GM18519 (cell line): ENCODE measurements around the gene SBNO1.

Experiments
- ATAC-seq: cut with Tn5 transposase; IDR thresholded peaks from one replicate; pipeline ENCODE4 v1.9.1; 2021; ENCODE audit warnings: mild to moderate bottlenecking, moderate library complexity; ENCODE audit not compliant: unreplicated experiment, low FRiP score

Gene SBNO1

DNA sequence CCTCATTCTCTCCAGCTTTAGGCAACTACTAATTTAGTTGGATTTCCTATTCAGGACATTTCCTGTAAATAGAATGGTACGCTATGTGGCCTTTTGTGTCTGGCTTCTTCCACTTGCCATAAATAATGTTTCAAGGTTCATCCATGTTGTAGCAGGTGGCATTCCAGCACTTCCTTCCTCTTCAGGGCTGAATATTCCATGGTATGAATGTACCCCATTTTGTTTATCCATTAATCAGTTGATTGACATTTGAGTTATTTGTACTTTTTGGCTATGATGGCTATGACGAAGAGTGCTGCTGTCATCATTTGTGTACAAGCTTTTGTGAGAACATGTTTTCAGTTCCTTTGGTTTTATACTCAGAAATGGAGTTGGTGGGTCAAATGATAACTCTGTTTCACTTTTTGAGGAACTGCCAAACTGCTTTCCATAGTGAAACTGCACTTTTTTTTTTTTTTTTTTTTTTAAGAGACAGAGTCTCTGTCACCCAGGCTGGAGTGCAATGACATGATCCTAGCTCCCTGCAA lies 86.5 kb downstream of the SBNO1 start:
- peak; percentile 80 for ATAC-seq

DNA sequence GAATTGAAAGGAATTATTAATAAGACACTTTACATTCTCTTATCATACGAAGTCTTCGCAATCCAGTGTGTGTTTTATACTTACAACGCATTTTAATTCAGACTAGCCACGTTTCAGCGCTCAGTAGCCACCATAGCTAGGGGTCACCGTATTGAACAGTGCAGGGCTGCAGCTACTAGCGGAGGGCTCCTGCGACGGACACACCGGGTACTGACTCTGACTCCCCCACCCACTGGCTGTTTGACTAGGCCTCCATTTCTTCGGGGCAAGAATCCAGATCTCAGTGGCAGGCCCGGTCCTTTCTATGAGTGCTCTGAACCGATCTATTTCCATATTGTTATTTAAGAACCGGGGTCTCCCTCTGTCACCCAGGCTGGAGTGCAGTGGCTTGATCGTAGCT lies 91.5 kb downstream of the SBNO1 start:
- no peak for ATAC-seq

DNA sequence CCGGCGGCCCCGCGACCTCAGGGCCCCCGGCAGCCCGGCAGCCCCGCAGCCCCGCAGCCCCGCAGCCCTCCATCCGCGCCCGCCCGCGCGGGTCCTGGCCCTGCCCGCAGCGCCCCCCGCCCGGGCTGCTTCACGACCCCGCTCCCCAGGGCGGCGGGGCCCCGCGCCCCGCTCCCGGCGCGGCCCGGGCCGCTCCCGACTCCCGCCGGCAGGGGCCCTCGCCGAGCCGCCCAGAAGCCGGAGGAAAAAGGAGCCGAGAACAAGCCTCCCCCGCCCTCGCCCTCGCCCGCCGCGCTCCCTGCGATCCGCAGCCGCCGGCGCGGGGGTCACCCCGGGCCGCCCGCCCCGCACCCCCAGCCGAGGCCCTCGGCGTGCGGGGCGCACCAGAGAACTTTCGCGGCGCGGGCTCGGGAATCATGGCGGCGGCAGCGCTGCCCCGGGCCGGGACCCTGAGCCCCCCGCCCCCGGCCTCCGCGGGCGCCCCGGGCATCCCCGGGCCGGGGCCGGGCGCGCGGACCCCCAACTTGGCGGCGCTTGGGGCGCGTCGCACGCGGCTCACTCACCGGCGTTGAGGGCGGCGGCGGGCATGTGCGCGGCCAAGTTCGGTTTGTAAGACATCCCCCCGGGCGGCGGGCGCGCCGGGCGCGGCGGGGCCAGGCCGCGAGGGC lies 93.5 kb downstream of the SBNO1 start:
- peak; percentile 36 for ATAC-seq

DNA sequence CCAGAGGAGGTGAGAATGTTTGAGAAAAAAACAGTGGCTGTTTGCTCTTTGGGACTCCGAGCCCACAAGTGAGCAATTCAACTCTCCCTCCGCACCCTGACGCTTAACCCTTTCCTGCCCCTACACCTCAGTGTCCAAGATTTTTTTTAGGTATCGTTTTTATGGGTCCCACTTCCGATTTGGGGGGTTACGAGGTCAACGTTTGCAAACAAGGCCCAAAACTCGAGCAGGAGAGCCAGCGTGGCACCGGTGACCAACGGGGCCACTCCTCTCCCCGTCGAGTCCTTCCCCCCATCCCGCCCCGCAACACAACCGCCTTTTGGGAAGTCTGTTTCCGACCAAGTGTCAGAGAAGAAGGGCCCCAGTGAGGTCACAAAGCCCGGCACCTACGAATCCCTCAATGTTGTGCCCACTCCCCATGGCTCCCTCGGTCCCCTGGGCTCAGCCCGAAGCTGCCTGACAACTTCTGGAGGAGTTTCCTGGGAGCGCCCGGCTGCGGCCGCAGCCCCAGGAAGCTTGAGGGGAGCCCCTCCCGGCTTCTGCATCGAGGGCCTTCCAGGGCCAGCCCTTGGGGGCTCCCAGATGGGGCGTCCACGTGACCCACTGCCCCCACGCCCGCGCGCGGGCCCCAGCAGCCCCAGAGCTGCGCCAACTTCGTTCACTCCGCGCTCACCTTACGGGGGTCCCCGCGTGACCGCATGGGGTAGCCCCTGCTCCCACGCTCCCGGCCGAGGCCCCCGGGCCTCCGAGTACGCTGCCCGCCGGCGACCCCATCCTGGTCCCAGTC lies 94.2 kb downstream of the SBNO1 start:
- no peak for ATAC-seq

DNA sequence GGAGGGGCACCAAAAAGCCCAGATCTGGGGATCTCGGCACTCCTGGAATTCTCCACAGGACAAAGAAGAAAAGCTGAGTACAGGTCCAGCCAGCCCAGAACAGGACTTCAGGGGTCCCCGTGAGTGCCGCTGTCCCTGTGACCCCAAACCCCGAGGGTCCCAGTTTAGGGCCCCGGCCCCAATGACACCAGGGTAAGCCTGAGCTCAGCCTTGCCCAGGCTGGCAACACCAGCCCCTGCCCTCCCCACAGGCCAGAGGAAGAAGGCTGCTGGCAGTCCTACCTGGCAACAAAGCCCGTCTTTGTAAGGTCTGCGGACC lies 94.8 kb downstream of the SBNO1 start:
- no peak for ATAC-seq

DNA sequence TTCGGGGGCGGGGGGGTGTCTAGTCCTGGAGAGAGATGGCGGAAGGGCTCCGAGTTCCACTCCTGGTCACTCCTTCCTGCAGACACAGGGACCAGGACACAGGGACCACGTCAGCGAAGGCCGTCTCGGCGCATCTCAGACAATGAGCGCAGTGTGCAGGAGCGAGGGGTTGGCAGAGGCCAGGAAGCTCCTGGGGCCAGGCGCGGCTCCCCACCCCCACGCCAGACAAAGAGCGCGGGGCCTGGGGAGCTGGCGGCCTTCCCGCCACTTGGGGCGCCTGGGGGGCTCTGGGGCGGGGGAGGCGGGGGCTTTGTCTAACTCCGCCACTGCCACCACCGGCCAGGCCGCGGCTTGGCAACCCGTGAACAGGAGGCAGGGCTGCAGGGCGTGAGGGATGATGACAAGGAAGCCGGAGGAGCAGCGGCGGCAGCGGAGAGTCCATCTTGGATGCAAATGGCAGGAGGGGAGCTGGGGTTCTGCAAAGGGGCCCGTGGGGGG lies 95.2 kb downstream of the SBNO1 start:
- no peak for ATAC-seq

DNA sequence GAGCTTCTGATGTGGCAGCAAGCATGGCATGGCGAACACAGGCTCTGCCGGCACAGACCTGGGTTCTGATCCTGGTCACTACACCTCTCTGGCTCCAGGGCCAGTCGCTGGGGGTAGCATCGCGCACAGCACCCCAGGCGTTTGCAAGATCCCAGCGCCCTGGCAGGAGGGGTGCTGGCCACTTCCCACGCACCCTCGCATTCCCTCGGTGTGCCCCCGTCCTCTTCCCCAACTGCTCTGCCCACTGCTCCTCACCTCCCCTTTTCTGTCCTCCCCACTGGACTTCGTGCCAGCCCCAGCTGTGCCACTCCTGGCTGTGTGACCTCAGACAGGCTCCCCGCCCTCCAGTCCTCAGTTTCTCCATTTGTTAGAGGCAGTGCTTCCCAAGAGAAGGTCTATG lies 95.8 kb downstream of the SBNO1 start:
- no peak for ATAC-seq

DNA sequence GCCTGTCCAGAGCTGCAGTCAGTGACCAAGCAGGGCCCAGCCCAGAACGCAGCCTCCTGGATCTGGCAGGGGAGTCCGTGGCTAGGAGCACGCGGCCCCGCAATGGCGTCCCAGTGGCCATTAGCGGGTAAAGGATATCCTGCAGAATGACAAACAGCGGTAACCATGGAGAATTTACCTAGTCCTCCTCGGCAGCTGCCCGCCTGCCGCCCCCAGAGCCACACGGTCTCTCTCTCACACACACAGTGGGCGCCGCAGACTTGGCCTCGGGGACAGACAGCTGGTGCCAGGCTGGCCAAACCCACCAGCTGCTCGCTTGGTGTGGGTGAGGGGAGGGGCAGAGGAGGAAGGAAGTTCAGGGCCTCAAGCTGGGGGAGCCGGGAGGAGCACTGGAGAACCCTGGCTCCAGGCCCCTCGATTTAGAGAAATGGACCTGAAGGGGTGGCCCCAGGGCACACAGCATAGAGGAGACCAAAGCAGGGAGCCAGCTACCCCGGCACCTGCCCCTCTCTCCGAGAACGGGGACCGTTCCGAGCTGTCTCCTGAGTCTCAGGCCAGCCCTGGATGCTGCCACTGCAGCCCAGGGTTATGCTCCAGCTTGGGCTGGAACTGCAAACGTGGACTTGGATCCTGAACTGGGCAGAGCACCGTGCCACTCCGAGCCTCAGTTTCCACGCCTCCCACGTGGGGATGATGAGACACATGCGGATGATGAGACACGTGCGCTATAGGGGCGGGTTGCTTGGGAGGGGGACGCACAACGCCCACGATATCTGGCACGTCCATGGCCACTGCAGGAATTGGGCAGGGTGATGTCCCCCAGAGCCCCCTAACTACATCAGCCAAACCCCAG lies 96.4 kb downstream of the SBNO1 start:
- ATAC-seq, result no peak

DNA sequence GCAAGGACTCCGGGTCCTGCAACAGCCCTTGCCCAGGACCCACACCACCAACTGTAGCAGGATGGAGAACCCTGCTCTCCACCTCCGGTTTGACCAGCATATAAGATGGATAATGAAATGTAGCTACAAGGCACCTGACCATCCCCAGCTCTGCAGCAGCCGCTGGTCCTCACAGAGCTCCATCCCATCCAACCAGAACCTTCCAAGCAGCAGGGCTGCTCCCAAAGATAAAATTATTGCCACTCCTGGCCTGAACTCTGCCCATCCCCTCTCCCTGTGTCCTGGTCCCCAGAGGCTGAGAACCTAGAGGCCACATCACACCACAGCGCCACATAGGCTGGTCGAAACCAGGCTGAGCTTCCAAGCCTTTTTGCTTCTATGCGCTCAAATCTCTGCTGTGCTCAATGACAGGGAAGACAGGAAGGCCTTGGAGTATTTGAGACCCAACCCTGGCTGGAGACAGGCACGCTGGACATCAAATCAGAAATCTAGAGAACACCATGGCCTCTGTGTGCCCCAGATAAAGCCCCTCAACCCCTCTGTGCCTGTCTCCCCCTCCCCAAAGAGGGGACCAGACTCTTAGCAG lies 97.2 kb downstream of the SBNO1 start:
- no peak for ATAC-seq

DNA sequence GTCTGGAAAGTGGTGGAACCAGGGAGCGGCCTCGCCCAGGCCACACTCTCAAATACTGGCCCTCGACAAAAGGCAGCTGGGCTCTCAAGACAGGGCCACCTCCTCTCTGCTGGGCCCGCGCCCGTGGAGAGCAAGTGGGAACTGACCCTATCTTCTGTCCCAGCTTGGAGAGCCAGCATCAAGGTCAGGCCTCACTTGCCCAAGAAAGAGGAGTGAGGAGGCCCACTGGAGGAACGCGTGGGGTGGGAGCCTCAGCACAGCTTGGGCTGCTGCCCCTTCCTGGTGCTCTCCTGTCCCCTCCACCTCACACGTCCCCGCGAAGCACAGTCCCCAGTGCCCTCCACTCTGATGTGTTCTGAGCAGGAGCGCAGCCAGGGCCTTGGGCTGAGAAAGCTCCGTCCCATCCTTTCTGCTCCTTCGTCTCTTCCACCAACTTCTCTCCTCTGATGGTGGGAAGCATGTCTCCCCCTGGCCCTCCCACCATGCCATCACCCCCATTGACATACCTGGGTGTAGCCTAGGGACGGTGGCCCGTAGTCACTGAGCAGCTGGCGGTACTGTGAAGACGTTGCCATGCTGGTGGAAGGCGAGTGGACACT lies 97.9 kb downstream of the SBNO1 start:
- no peak for ATAC-seq

DNA sequence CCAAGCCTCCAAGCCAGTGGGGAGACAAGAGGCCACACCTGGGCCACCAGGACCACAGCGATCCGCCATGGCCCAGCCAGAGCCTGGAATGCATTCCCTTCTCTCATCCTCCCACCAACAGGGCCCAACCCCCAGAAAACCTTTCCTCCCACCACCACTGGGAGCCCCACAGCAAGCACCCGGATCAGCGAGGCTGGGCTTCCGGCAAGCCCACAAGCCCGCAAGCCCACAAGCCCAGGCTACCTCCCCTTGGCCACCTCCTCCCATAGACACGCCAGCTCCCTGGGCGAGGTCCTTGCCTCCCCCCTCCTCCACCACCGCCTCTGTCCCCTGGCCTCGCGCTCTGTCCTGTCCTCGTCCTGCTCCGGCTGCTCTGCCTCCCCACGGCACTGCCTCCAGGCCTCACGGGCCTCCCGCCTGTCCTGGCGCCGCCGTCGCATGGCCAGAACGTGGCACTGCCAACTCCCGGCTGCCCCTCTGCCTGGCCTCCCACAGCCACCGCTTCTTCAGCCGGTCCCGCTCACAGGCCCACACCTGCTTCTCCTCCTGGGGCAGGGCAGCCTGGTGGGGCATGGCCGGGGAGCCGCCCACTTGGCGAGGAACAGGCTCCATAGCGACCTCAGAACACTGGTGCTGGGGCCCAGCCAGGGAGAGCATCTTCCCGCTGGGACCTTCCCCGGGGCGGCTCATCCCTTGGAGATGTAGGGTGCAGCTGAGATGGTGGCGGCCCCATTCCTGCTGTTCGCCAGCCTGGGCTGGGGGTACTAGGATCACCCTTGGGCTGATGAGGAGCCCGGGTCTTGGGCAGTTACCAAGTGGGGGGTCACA lies 98.6 kb downstream of the SBNO1 start:
- no peak for ATAC-seq

DNA sequence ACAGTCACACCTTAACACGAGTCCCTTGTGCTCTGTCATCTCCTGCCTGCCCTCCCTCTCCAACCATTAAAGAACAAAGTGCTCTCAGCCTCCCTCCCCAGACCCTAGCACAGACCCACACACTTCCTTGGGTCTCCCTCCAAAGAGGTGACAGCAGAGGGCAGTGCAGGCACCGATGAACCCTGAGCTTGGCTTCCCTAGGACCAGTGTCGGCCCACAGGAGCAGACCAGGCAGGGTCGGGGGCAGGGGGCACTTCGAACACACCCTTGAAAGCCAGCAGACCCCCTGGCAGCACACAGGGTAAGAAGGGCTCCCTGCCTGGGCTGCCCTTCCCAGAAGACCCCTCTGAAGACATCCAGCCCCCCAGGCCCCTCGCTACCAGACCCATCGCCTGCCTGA lies 100.0 kb downstream of the SBNO1 start:
- ATAC-seq, result no peak

DNA sequence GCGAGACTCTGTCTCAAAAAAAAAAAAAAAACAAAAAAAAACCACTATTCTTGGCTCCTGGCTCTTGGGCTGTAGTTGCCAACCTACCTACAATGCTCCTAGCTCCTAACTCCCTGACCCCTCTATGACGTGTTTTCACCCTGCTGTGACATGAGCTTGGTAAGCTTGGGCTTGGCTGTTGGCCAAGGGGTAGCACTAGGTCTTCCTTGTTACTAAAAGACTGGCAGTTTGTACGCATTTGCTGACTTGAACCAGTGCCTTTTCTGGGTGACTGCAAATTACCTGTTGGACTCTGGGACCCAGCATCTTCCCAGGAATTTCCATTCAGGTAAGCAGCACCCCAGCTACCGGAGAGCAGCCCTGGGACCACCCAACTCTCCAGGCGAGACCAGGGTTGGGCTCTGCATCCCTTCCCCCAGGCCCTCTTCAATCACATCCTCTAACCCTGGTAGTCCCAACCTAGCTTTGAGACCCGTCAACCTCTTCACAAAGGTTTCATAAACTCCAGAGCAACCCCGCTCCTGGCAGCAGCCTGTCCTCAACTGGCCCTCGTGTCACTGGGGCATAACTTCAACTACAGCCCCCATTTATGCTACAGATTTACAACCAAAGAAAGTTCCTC lies 101.3 kb downstream of the SBNO1 start:
- ATAC-seq, result no peak

DNA sequence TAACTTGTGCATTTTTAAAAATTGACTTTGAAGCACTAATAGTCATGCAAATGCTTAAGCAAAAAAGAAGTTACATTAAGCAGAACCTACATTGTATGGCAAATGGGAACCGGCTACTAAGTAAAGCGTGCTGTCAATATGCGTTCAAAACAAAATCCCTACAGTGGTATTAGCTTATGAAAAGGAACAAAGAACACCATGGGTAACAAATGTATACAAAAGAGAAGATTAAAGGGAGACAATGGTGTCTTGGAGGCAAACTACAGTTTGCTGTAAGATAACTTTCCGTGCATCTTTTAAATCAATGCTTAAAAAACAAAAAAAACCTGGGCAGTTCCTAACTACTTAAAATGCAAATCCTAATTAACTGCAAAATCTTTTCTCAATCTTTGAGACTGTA lies 103.5 kb downstream of the SBNO1 start:
- no peak for ATAC-seq

DNA sequence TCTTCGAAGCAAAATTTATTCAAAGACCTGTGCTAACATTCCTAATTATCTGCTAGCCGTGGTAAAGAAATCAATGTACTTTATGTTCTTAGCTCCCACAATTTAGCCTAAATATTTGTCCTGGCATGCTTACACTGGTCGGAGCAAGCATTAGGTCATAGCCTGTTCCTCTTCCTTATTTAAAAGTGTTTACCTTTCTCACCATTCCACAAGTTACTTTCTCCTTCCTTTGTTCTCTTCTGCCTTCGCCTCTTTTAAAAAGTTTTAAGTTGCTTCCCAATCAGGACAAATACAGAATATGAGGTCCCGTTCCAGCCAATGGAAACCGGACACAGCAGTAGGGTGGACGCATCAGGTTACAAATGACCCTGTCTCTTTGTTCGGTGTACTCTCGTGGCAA lies 104.6 kb downstream of the SBNO1 start:
- ATAC-seq, result no peak

DNA sequence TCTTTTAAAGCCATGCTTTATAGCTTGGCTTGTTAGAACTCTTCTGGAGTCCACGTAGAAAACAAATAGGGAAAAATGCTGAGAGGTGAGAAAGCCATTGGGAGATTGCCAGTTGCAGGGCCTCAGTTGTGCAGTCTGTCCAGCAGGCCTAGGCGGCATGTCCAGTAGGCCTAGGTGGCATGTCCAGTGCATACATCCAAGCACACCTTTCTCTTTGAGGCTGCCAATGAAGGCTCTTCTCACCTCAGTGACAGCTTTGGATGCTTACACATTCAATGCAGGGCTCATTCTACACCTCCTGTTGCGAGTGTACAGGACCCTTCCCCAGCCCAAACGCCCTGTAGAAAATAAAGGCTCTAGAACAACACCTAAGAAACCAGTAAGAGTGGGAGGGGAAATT lies 106.1 kb downstream of the SBNO1 start:
- no peak for ATAC-seq

DNA sequence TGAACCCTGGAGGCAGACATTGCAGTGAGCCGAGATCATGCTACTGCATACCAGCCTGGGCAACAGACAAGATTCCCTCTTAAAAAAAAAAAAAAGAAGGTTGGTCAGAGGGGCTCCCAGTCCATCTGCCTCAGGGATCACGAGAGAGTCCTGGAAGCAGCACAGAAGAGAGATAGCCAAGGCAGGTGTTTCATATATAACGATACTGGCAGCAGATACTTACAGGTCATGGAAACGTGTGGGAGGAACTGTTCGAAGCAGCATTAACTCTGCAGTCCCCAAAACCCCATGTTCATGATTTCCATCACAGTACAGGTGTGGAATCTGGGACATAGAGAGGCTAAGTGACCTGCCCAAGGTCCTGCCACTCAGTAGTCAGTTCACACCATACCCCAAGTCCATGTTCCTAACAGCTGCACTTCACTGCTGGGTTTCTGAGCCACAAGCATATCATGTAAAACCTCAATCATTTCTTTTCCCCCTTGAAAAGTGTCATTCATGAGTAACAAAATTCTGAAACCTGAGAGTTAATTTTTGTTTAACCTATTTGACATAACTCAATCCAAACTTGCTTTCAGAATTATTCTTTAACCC lies 109.7 kb downstream of the SBNO1 start:
- ATAC-seq, result no peak

DNA sequence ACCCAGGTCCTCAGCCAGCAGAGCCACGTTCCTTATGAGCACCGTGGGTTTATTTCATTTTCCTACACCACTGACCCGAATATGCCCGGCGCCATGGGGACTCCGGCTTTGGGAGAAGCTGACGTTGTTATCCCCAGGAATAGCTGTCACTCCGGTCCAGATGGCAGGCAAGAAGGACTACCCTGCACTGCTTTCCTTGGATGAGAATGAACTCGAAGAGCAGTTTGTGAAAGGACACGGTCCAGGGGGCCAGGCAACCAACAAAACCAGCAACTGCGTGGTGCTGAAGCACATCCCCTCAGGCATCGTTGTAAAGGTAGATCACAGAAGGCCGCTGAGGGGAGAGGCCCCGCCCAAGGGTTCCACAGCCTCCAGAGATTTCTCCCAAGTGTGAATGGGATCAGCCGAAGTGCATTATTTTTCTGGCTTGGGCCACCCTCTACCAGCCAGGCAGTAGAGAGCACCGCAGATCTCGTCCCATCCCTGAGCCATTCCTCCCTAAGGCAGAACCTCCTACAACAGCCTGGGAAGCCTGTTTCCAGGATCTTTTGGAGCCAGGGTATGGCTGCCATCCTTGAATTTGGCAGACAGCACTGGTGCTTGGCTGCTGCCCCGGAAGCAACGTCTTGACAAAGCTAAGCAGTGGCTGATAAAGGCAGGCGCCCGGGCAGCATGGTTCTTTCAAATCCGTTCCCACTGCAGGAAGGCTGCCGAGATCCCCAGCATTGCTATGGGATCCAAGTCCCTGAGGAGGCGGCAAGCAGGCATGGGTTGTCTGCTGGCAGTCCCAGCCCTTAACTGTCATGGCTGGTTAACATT lies 110.8 kb downstream of the SBNO1 start:
- no peak for ATAC-seq
